Stimulated activated CD8-positive, alpha-beta memory T cell treated with anti-CD3 and anti-CD28 coated beads, Interleukin-2, amount 100 ng/mL, for 48 hours (primary cell): ENCODE measurements around the gene CAMSAP1.
A peak's percentile ranks its signal among the peaks of the same experiment; 100 is the strongest.

Experiments used
- DNase-seq, 2 donors: peaks; one replicate each; pipeline ENCODE4 v3.0.0-alpha.2; 2020; ENCODE audit warnings: low read depth in 2 of 2

Gene CAMSAP1

GRCh38 chr9:135939351-135940265, 32.3 kb upstream of the CAMSAP1 start:
- DNase-seq = peak; percentile 37 to 58

- DNase-seq = no peak
Measured at GRCh38 chr9:135937521-135938489, 30.5 kb upstream of the CAMSAP1 start.

GRCh38 chr9:135933114-135933513, 25.8 kb upstream of the CAMSAP1 start:
- no peak for DNase-seq

- no peak for DNase-seq
Measured at GRCh38 chr9:135932656-135933055, 25.3 kb upstream of the CAMSAP1 start.

- no peak for DNase-seq
Measured at GRCh38 chr9:135931349-135931820, 24.0 kb upstream of the CAMSAP1 start.

GRCh38 chr9:135930446-135931345, 23.4 kb upstream of the CAMSAP1 start:
- DNase-seq = no peak

GRCh38 chr9:135929656-135930445, 22.5 kb upstream of the CAMSAP1 start:
- no peak for DNase-seq

GRCh38 chr9:135928731-135929655, 21.6 kb upstream of the CAMSAP1 start:
- no peak for DNase-seq

GRCh38 chr9:135928074-135928730, 20.9 kb upstream of the CAMSAP1 start:
- DNase-seq = no peak

- no peak for DNase-seq
Measured at GRCh38 chr9:135927195-135928013, 20.1 kb upstream of the CAMSAP1 start.

- peak; percentile 79 to 88 for DNase-seq
Measured at GRCh38 chr9:135926402-135927194, 19.3 kb upstream of the CAMSAP1 start.

GRCh38 chr9:135925496-135926133, 18.3 kb upstream of the CAMSAP1 start:
- peak; percentile 60 to 74 for DNase-seq

GRCh38 chr9:135924628-135925338, 17.4 kb upstream of the CAMSAP1 start:
- no peak for DNase-seq

- no peak for DNase-seq
Measured at GRCh38 chr9:135923508-135923907, 16.2 kb upstream of the CAMSAP1 start.

GRCh38 chr9:135921749-135922310, 14.5 kb upstream of the CAMSAP1 start:
- DNase-seq = no peak
